HL-60 (cell line): ENCODE measurements around the gene COL16A1.

Source experiments
- CTCF ChIP-seq: IDR thresholded peaks from one replicate; pipeline ENCODE4 v1.5.1; 2011; ENCODE audit warnings: low read length, control low read depth, inconsistent platforms; ENCODE audit not compliant: insufficient read depth
- POLR2AphosphoS5 ChIP-seq: IDR thresholded peaks from 2 replicates; pipeline ENCODE4 v1.6.1; 2012; ENCODE audit warnings: low read depth

- TF ChIP-seq CTCF: no peak
- no peak for TF ChIP-seq POLR2AphosphoS5
Observed at GRCh38 chr1:31669786-31670592, 33.8 kb downstream of the COL16A1 start.
